ENCODE measurements around the gene B4GALNT3.

DNA sequence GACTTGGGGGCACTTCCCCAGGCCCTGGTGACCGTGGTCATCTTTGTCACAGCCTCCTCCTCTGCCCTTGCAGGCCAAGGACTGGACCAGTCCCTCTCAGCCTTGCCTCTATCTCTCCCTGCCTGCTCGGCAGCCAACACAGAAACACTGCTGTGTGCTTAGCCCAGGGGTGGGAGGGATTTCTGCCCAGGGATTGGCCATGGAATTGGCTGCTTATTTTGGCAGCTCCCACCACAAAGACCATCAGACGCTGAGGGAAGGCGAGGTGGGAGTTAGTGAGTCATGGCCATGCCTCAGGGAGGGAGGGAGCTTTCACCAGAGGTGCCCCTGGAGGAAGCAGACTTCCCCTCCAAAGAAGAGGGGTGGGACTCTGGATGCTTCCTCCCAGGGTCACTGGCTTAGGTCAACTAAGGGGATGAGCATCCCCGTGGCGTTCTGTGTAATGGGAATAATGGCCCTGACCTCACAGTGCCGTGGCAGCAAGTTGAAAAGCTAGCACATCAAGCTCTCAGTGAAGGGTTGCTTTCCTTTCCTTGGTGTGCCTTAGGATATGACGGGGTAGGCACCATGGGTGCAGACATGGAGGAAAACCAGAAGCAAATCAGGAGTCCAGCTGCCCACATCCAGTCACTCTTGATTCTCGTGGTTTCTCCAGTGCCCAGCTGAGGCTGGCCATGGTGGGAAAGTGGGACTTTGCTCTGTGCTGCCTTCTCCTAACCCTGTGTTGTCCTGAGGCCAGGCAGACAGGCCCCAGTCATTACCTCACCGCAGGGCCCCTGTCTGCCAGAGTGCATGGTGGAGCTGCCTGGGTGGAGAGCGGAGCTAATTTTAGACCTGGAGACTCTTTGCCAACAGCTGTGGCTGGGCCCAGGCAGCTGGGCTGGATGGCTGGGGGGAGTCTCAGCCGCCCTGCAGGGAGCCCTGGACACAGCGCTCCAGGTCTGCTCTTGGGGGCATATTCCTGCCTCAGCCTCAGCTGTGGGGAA, 21.4 kb downstream of the B4GALNT3 start:
- TF ChIP-seq POLR2AphosphoS5 (IDR thresholded peaks at IDR 0.05; ENCODE audit: low read depth, low read length) (no peak), TAF1 (IDR thresholded peaks at IDR 0.05; ENCODE audit: borderline replicate concordance, insufficient read depth, low read length) (no peak)

Measured in PFSK-1 (cell line).